Measurements from ENCODE around the gene TTC13.

- TF ChIP-seq CTCF (conservative IDR thresholded peaks at IDR 0.05; ENCODE audit: low read depth, low read length) (no peak), EZH2 (IDR thresholded peaks at IDR 0.05; ENCODE audit: borderline replicate concordance, low read depth, low read length, poor library complexity, severe bottlenecking) (no peak)
Observed at GRCh38 chr1:230884646-230885045, 94.0 kb downstream of the TTC13 start.
